HepG2 (cell line): ENCODE data around the gene SOCS7. TPM values are rescaled to one million over a fixed set of nuclear protein-coding genes. Genes with fewer than 3 reads are reported as not detected.

Source experiments
- ATAC-seq: fragments of 200-7000 bp; cut with Tn5 transposase; 3 replicates; pipeline ENCODE4 v1.9.1; 2020; ENCODE audit warnings: mild to moderate bottlenecking, moderate library complexity
- Bru-seq: library from RNA; stranded (reverse); fragments of 400-500 nt; gene quantifications from one replicate; lab custom pipeline; 2021; lab: Mats Ljungman, UMichigan
- BruChase-seq, 2 experiments: library from RNA; stranded (reverse); fragments of 400-500 nt; gene quantifications; one replicate each; lab custom pipeline; 2021; lab: Mats Ljungman, UMichigan
- BruUV-seq: library from RNA; stranded (reverse); fragments of 400-500 nt; replicated peaks from 2 replicates; lab custom pipeline; 2021; lab: Mats Ljungman, UMichigan
- CTCF ChIA-PET: fragments of 300-600 bp; formaldehyde crosslinking; extraction: SDS; loops from one replicate; lab custom pipeline; 2021; ENCODE audit warnings: low total read pairs, inconsistent platforms, low intra/inter-chr PET ratio; lab: Yijun Ruan, JAX
- POLR2A ChIA-PET: fragments of 350-600 bp; sonication (Branson Sonifier 250); formaldehyde crosslinking; loops from one replicate; lab custom pipeline; 2020; ENCODE audit warnings: antibody characterized with exemption, inconsistent platforms; lab: Yijun Ruan, JAX
- DNase-seq: peaks from one replicate; pipeline ENCODE4 v3.0.0-alpha.2; 2015; ENCODE audit warnings: low spot score
- FAIRE-seq: peaks from 3 replicates; lab custom pipeline; 2011; peaks lifted over from hg19 to GRCh38; lab: Jason Lieb, UNC
- H2AFZ ChIP-seq: one replicate; pipeline ENCODE4 v1.6.1; 2011; ENCODE audit warnings: low read length, inconsistent platforms
- H3K27ac ChIP-seq: fragments of 300-600 bp; 3 replicates; pipeline ENCODE4 v1.8.0; 2011; ENCODE audit warnings: mixed run types, mild to moderate bottlenecking, mixed read lengths, low read length, inconsistent platforms; ENCODE audit not compliant: insufficient read depth; ENCODE audit errors: extremely low read length
- H3K27me3 ChIP-seq, 2 experiments: fragments of 200-600 bp in 1 of 2; 2 replicates in 1 of 2; 3 replicates in 1 of 2; pipeline versions ENCODE4 v1.6.0 to v1.8.0; 2011; ENCODE audit warnings: low read length in 2 of 2, mild to moderate bottlenecking in 2 of 2, moderate library complexity in 2 of 2, inconsistent platforms in 1 of 2; ENCODE audit not compliant: insufficient read depth in 2 of 2, control insufficient read depth in 1 of 2
- H3K36me3 ChIP-seq, 2 experiments: fragments of 200-600 bp in 1 of 2; replicated peaks in 1 of 2; 2 replicates in 1 of 2; 3 replicates in 1 of 2; pipeline versions ENCODE4 v1.5.1 to v1.8.0; 2011; ENCODE audit warnings: low read length in 2 of 2, inconsistent platforms in 1 of 2; ENCODE audit not compliant: insufficient read depth in 2 of 2, control insufficient read depth in 1 of 2
- H3K4me1 ChIP-seq: 2 replicates; pipeline ENCODE4 v1.5.1; 2012; ENCODE audit warnings: low read length, inconsistent platforms; ENCODE audit not compliant: insufficient read depth
- H3K4me2 ChIP-seq: 2 replicates; pipeline ENCODE4 v1.6.0; 2011; ENCODE audit warnings: low read depth, low read length, inconsistent platforms
- H3K4me3 ChIP-seq, 3 experiments: fragments of 200-600 bp in 1 of 3; sonication (generic), shearing (Covaris generic) in 1 of 3; replicated peaks in 1 of 3; 2 replicates each; pipeline ENCODE4 v1.5.1; 2011 to 2016; ENCODE audit warnings: low read length in 3 of 3, inconsistent platforms in 2 of 3, low read depth in 2 of 3, mild to moderate bottlenecking in 2 of 3, control low read depth in 1 of 3, mixed read lengths in 1 of 3; ENCODE audit not compliant: insufficient read depth in 1 of 3
- H3K79me2 ChIP-seq: one replicate; pipeline ENCODE4 v1.6.1; 2011; ENCODE audit warnings: low read length, inconsistent platforms; ENCODE audit not compliant: insufficient read depth
- H3K9ac ChIP-seq: 2 replicates; pipeline ENCODE4 v1.6.0; 2011; ENCODE audit warnings: mild to moderate bottlenecking, low read depth, low read length, inconsistent platforms; ENCODE audit not compliant: insufficient read depth
- H3K9me3 ChIP-seq: 2 replicates; pipeline ENCODE4 v1.5.1; 2012; ENCODE audit warnings: mild to moderate bottlenecking, low read length
- H4K20me1 ChIP-seq: 2 replicates; pipeline ENCODE4 v1.6.0; 2011; ENCODE audit warnings: inconsistent platforms, mild to moderate bottlenecking, low read length, moderate library complexity; ENCODE audit not compliant: insufficient read depth
- AKAP8 ChIP-seq: sonication (generic); formaldehyde crosslinking; IDR thresholded peaks from 2 replicates; pipeline ENCODE4 v1.5.1; 2020; ENCODE audit warnings: mild to moderate bottlenecking, missing genetic modification reagents
- CHCHD3 ChIP-seq: sonication (generic); formaldehyde crosslinking; IDR thresholded peaks from 2 replicates; pipeline ENCODE4 v1.8.0; 2022; ENCODE audit warnings: mild to moderate bottlenecking, missing genetic modification reagents, moderate library complexity
- GZF1 ChIP-seq: sonication (generic); formaldehyde crosslinking; IDR thresholded peaks from 2 replicates; pipeline ENCODE4 v1.5.1; 2020; ENCODE audit warnings: mild to moderate bottlenecking, missing genetic modification reagents
- JUN ChIP-seq: sonication (generic); formaldehyde crosslinking; IDR thresholded peaks from 2 replicates; pipeline ENCODE4 v1.4.0; 2020; ENCODE audit warnings: mild to moderate bottlenecking, missing genetic modification reagents
- NCOA5 ChIP-seq: sonication (generic); formaldehyde crosslinking; IDR thresholded peaks from 2 replicates; pipeline ENCODE4 v1.4.0; 2020; ENCODE audit warnings: missing genetic modification reagents
- NCOR1 ChIP-seq: fragments of 200-600 bp; sonication (generic); IDR thresholded peaks from 2 replicates; pipeline ENCODE4 v1.7.0; 2017; ENCODE audit warnings: antibody characterized with exemption, low read length, borderline replicate concordance
- POLR2AphosphoS5 ChIP-seq: IDR thresholded peaks from 2 replicates; pipeline ENCODE4 v1.6.1; 2012; ENCODE audit warnings: low read depth, low read length
- SALL2 ChIP-seq: sonication (generic); formaldehyde crosslinking; IDR thresholded peaks from 2 replicates; pipeline ENCODE4 v1.8.1; 2023; ENCODE audit warnings: mild to moderate bottlenecking, missing genetic modification reagents, inconsistent platforms
- SNRNP70 ChIP-seq: fragments of 200-400 bp; formaldehyde crosslinking; IDR thresholded peaks from 2 replicates; pipeline ENCODE4 v1.6.1; 2017; ENCODE audit warnings: mild to moderate bottlenecking, low read depth, low read length, moderate library complexity
- ZNF670 ChIP-seq: sonication (generic); formaldehyde crosslinking; IDR thresholded peaks from 2 replicates; pipeline ENCODE4 v1.8.0; 2022; ENCODE audit warnings: mild to moderate bottlenecking, missing genetic modification reagents, borderline replicate concordance
- WGBS: methylation state at CpG from one replicate; pipeline ENCODE4 v1.1.6; 2017; ENCODE audit warnings: low lambda C conversion rate; 5-methylcytosine and 5-hydroxymethylcytosine counted together
- in situ Hi-C: cut with HindIII; loops from 2 replicates; pipeline ENCODE4 v1.10.0; 2017; ENCODE audit warnings: low pct_unique_long_range_greater_than_20kb; ENCODE audit not compliant: extremely low pct_ligation_motif_present
- intact Hi-C: fragments of 100-400 bp; cut with micrococcal nuclease; formaldehyde crosslinking; loops from one replicate; pipeline ENCODE4 v1.10.0; 2022; ENCODE audit not compliant: unreplicated experiment
- long read RNA-seq, 2 experiments: library from RNA in 1 of 2; library from polyadenylated mRNA in 1 of 2; stranded (forward) in 1 of 2; unstranded in 1 of 2; transcript quantifications; one replicate each; pipeline ENCODE4 v2.0.0, GENCODE V29; 2019 to 2022
- polyA minus RNA-seq, 3 experiments: library from RNA; depleted of rRNA, polyadenylated mRNA; stranded (reverse); fragments of >200 nt; gene quantifications; 2 replicates each; pipeline ENCODE4 v1.2.3, GENCODE V29; 2011; ENCODE audit warnings: low replicate concordance in 1 of 3
- polyA plus RNA-seq, 8 experiments: library from polyadenylated mRNA; depleted of rRNA in 3 of 8; stranded (reverse) in 7 of 8; unstranded in 1 of 8; fragments of >200 nt; fragmentation: Illumina TruSeq in 4 of 8; extraction: Trizol in 4 of 8; gene quantifications; 2 replicates each; pipeline versions ENCODE4 v1.2.1 to v1.2.3, GENCODE V29; 2011 to 2016; ENCODE audit warnings: low read depth in 4 of 8, missing spikeins in 1 of 8, mixed read lengths in 1 of 8; ENCODE audit not compliant: insufficient read depth in 1 of 8
- total RNA-seq, 5 experiments: library from RNA; depleted of rRNA; stranded (reverse); fragments of >200 nt; fragmentation: Illumina TruSeq; extraction: Trizol; gene quantifications; 2 replicates each; pipeline ENCODE4 v1.2.3, GENCODE V29; 2016; ENCODE audit warnings: low read depth in 1 of 5
- TF ChIP-seq, protein P1 (sequence below): IDR thresholded peaks from 2 replicates; pipeline ENCODE4 v1.6.1; 2016; ENCODE audit warnings: control low read depth
- TF ChIP-seq, protein P2 (sequence below): IDR thresholded peaks from 2 replicates; pipeline ENCODE4 v1.6.1; 2012; ENCODE audit warnings: inconsistent platforms
- TF ChIP-seq, protein P3 (sequence below): sonication (generic); formaldehyde crosslinking; IDR thresholded peaks from 2 replicates; pipeline ENCODE4 v1.4.0; 2020; ENCODE audit warnings: low read depth, mild to moderate bottlenecking, missing genetic modification reagents

The SOCS7 gene
- 24.0 and 24.2 TPM in 2 replicates for total RNA-seq (2016; rRNA removed; fragmentation: Illumina TruSeq; extraction: Trizol)
- 19.2 and 21.2 TPM in 2 replicates for total RNA-seq (2016; cell fraction: cytosol; rRNA removed; fragmentation: Illumina TruSeq; extraction: Trizol; ENCODE audit: low read depth)
- total RNA-seq (2016; cell fraction: insoluble cytoplasmic fraction; rRNA removed; fragmentation: Illumina TruSeq; extraction: Trizol): 20.1 and 23.6 TPM in 2 replicates
- 13.4 and 14.5 TPM in 2 replicates for total RNA-seq (2016; cell fraction: membrane; rRNA removed; fragmentation: Illumina TruSeq; extraction: Trizol)
- 17.8 and 25.0 TPM in 2 replicates for total RNA-seq (2016; cell fraction: nucleus; rRNA removed; fragmentation: Illumina TruSeq; extraction: Trizol)
- polyA plus RNA-seq (2011; rRNA removed): 17.8 and 19.2 TPM in 2 replicates
- 11.8 and 11.9 TPM in 2 replicates for polyA plus RNA-seq (2011; cell fraction: cytosol; rRNA removed)
- polyA plus RNA-seq (2011; cell fraction: nucleus; rRNA removed): 26.2 and 27.3 TPM in 2 replicates
- polyA plus RNA-seq (2012): 18.6 and 19.8 TPM in 2 replicates
- 2.0 and 3.0 TPM in 2 replicates for polyA plus RNA-seq (2016; cell fraction: cytosol; fragmentation: Illumina TruSeq; extraction: Trizol; ENCODE audit: low read depth)
- polyA plus RNA-seq (2016; cell fraction: insoluble cytoplasmic fraction; fragmentation: Illumina TruSeq; extraction: Trizol; ENCODE audit: low read depth): 11.1 and 12.4 TPM in 2 replicates
- 4.1 and 5.3 TPM in 2 replicates for polyA plus RNA-seq (2016; cell fraction: membrane; fragmentation: Illumina TruSeq; extraction: Trizol; ENCODE audit: low read depth)
- 26.3 and 28.1 TPM in 2 replicates for polyA plus RNA-seq (2016; cell fraction: nucleus; fragmentation: Illumina TruSeq; extraction: Trizol; ENCODE audit: insufficient read depth, low read depth)
- polyA minus RNA-seq (2011; rRNA and poly(A)+ RNA removed; ENCODE audit: low replicate concordance): 39.7 and 48.1 TPM in 2 replicates
- 14.7 and 15.5 TPM in 2 replicates for polyA minus RNA-seq (2011; cell fraction: cytosol; rRNA and poly(A)+ RNA removed)
- 24.3 and 29.0 TPM in 2 replicates for polyA minus RNA-seq (2011; cell fraction: nucleus; rRNA and poly(A)+ RNA removed)
- percentile 78 among the genes with signal in this experiment for Bru-seq, nascent RNA
- BruChase-seq, experiment 1, labeled RNA remaining after a 6-hour chase: percentile 90 among the genes with signal in this experiment
- percentile 85 among the genes with signal in this experiment for BruChase-seq, experiment 2, labeled RNA remaining after a 2-hour chase
- long read RNA-seq, experiment 1, partial matches to known transcripts: 0 of 6 reads
- long read RNA-seq, experiment 1, other reads (novel, unspliced or antisense): 6 of 6 reads
- long read RNA-seq, experiment 2, partial matches to known transcripts: 4 of 36 reads
- long read RNA-seq, experiment 2, other reads (novel, unspliced or antisense): 31 of 36 reads

DNA sequence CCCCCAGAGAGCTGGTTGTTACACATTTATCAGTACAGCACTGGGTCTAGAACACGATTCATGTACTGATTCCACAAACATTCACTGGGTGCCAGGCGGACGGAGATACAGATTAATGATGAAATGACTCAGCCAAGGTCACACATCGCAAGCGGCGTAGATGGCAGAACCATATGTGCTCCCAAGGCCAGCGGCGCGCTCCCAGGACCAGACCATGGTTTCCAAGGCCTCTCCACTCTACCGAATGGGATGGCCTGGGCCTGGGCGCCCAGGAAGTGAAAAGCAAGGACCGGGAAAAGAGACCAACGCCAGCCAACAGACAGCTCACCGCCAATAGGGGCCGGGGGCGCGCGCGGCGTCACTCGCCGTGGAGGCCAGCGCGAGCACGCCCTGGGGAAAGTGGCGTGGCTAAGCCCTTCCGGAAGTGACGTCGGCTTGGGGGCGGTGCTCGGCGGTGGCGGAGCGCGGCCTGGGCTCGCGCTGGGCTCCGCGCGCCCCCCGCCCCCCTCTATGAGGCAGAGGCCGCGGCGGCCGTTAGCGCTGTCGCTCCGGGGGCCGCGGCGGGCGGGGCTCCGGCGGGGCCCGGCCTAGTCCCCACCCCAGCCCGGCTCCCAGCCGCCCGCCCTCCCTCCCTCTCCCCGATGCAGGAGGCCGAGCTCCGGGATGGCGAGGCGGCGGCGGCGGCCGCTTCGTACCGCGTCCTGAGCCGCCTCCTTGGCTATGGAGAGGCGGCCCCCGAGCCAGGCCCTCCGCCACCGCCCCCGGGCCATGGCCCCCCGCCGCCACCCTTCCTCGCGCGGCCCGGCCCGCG, at the start of gene SOCS7:
Gene SOCS7 (plus strand): TSS at position 433 of the 811 bp plus-strand sequence. CDS start 209 bp downstream, at position 642.
- 2% methylated on average over 17 of the region's 84 CpGs for WGBS
- Histone ChIP-seq H3K4me3 (peak within 1 kb of the TSS; percentile 91 to 95 (median 94)), H3K36me3 (no peaks in the 10 kb centered on the region), H3K27me3 (no peaks in the 10 kb centered on the region; a peak in 1 of 5 replicates), H4K20me1 (peaks cover 17% of the 10 kb centered on the region; the same call in 1 of the 2 replicates), H3K9ac (peak within 1 kb of the TSS; percentile 77), H3K4me2 (peak within 1 kb of the TSS; percentile 94), H3K79me2 (peaks cover 38% of the 10 kb centered on the region), H3K4me1 (peaks cover 63% of the 10 kb centered on the region), H3K27ac (peak within 1 kb of the TSS; percentile 73), H2AFZ (peak within 1 kb of the TSS; percentile 50), H3K9me3 (no peaks in the 10 kb centered on the region)
- in situ Hi-C loops: no loop called here
- FAIRE-seq (no peak), DNase-seq (peak; percentile 95), ATAC-seq (peak; percentile 89)
- intact Hi-C loops: no loop called here
- no TSS peak for BruUV-seq
- CTCF ChIA-PET: interaction anchor here (4.0 kb wide), 1 partner anchor 63 kb away, joined by 51 read pairs; no protein-coding TSS in a partner anchor
- POLR2A ChIA-PET: interaction anchor here (0.6 to 6.8 kb wide), 18 partner anchors 8 to 401 kb away, joined by 3 to 158 read pairs (median 4); partner anchors contain the start of genes MRPL45 and PSMB3
- TF ChIP-seq, protein P1, sequence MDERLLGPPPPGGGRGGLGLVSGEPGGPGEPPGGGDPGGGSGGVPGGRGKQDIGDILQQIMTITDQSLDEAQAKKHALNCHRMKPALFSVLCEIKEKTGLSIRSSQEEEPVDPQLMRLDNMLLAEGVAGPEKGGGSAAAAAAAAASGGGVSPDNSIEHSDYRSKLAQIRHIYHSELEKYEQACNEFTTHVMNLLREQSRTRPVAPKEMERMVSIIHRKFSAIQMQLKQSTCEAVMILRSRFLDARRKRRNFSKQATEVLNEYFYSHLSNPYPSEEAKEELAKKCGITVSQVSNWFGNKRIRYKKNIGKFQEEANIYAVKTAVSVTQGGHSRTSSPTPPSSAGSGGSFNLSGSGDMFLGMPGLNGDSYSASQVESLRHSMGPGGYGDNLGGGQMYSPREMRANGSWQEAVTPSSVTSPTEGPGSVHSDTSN (CRISPR knock-in tag): 0 out of 2 replicates have a peak, but pooled peaks have one; percentile 13
- TF ChIP-seq CHCHD3 (no peak), POLR2AphosphoS5 (peak; percentile 96), SALL2 (peak; percentile 39; the same call in 1 of the 2 replicates), JUN (peak; percentile 77; the same call in 1 of the 2 replicates), NCOA5 (no peak), ZNF670 (CRISPR knock-in tag) (peak; percentile 87; the same call in 1 of the 2 replicates), AKAP8 (CRISPR knock-in tag) (0 out of 2 replicates have a peak, but pooled peaks have one; percentile 11), GZF1 (CRISPR knock-in tag) (no peak), SNRNP70 (no peak), NCOR1 (no peak)
- TF ChIP-seq, protein P2, sequence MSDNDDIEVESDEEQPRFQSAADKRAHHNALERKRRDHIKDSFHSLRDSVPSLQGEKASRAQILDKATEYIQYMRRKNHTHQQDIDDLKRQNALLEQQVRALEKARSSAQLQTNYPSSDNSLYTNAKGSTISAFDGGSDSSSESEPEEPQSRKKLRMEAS: peak; percentile 85
- TF ChIP-seq, protein P3, sequence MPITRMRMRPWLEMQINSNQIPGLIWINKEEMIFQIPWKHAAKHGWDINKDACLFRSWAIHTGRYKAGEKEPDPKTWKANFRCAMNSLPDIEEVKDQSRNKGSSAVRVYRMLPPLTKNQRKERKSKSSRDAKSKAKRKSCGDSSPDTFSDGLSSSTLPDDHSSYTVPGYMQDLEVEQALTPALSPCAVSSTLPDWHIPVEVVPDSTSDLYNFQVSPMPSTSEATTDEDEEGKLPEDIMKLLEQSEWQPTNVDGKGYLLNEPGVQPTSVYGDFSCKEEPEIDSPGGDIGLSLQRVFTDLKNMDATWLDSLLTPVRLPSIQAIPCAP (CRISPR knock-in tag): 0 out of 2 replicates have a peak, but pooled peaks have one; percentile 70
